ENCODE results near the gene DROSHA.

DNA sequence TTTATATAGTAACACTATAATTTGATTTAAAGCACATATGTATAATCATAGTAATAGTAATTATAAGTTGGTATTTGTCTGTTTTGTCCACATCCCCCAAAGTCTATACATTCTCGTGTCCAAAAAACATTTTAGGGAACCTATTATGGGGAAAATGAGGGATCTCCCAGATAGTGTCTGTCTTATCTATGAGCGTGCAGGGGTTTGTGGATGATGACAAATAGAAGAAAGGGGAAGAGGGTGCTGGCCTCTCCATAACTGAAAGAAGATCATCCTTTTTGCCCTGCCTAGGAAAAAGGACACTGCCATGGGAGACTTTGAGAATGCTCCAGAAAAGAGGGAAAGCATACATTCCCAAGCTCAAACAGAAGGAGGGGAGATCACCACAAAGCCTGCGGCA is 45.5 kb upstream of the DROSHA start:
- TF ChIP-seq EZH2 (optimal IDR thresholded peaks at IDR 0.05; ENCODE audit: low read depth, low read length), result no peak
- TF ChIP-seq, protein P1, sequence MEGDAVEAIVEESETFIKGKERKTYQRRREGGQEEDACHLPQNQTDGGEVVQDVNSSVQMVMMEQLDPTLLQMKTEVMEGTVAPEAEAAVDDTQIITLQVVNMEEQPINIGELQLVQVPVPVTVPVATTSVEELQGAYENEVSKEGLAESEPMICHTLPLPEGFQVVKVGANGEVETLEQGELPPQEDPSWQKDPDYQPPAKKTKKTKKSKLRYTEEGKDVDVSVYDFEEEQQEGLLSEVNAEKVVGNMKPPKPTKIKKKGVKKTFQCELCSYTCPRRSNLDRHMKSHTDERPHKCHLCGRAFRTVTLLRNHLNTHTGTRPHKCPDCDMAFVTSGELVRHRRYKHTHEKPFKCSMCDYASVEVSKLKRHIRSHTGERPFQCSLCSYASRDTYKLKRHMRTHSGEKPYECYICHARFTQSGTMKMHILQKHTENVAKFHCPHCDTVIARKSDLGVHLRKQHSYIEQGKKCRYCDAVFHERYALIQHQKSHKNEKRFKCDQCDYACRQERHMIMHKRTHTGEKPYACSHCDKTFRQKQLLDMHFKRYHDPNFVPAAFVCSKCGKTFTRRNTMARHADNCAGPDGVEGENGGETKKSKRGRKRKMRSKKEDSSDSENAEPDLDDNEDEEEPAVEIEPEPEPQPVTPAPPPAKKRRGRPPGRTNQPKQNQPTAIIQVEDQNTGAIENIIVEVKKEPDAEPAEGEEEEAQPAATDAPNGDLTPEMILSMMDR (IDR thresholded peaks at IDR 0.05; ENCODE audit: low read length), result no peak
- no peak for TF ChIP-seq EZH2phosphoT487 (IDR thresholded peaks at IDR 0.05; ENCODE audit: low read length)

Data from MM.1S (cell line).